Measurements from ENCODE around the gene HAL. TPM values are rescaled to one million over a fixed set of nuclear protein-coding genes. Genes with fewer than 3 reads are reported as not detected.

HAL gene
- total RNA-seq, 1 donor from 2014 or later: not detected

GRCh38 chr12:96035283-96036236 is 39.4 kb upstream of the HAL start, which contains the start of gene LTA4H:
Gene LTA4H, minus strand, starts transcription at chr12:96035587. Its CDS starts 68 bp downstream, at chr12:96035519.
- Mint-ChIP-seq H3K4me3 (ENCODE audit: unreplicated experiment) (no peak within 1 kb of the TSS), H3K27ac (ENCODE audit: unreplicated experiment) (no peak within 1 kb of the TSS), H3K4me1 (ENCODE audit: low read depth, unreplicated experiment) (no peaks in the 10 kb centered on the region), H3K27me3 (ENCODE audit: unreplicated experiment) (no peaks in the 10 kb centered on the region), H3K9me3 (ENCODE audit: unreplicated experiment) (no peaks in the 10 kb centered on the region), H3K36me3 (ENCODE audit: unreplicated experiment) (no peaks in the 10 kb centered on the region)
- no peak for TF ChIP-seq CTCF (IDR thresholded peaks at IDR 0.05; ENCODE audit: partially characterized antibody, unreplicated experiment)
- peak; percentile 93 for DNase-seq

- Mint-ChIP-seq H3K36me3 (ENCODE audit: unreplicated experiment) (no peaks in the 10 kb centered on the region), H3K27me3 (ENCODE audit: unreplicated experiment) (no peaks in the 10 kb centered on the region), H3K9me3 (ENCODE audit: unreplicated experiment) (no peaks in the 10 kb centered on the region), H3K4me1 (ENCODE audit: low read depth, unreplicated experiment) (no peaks in the 10 kb centered on the region), H3K4me3 (ENCODE audit: unreplicated experiment) (no peak overlapping the region), H3K27ac (ENCODE audit: unreplicated experiment) (no peak overlapping the region)
- DNase-seq: peak; percentile 32
- TF ChIP-seq CTCF (IDR thresholded peaks at IDR 0.05; ENCODE audit: partially characterized antibody, unreplicated experiment): no peak
These were observed 38.6 kb upstream of the HAL start for GRCh38 chr12:96034621-96035282.

GRCh38 chr12:96033549-96034389 is 37.6 kb upstream of the HAL start:
- Mint-ChIP-seq H3K27me3 (ENCODE audit: unreplicated experiment) (no peaks in the 10 kb centered on the region), H3K9me3 (ENCODE audit: unreplicated experiment) (no peaks in the 10 kb centered on the region), H3K36me3 (ENCODE audit: unreplicated experiment) (no peaks in the 10 kb centered on the region), H3K4me1 (ENCODE audit: low read depth, unreplicated experiment) (no peaks in the 10 kb centered on the region), H3K27ac (ENCODE audit: unreplicated experiment) (no peak overlapping the region), H3K4me3 (ENCODE audit: unreplicated experiment) (no peak overlapping the region)
- no peak for DNase-seq
- TF ChIP-seq CTCF (IDR thresholded peaks at IDR 0.05; ENCODE audit: partially characterized antibody, unreplicated experiment): no peak

GRCh38 chr12:96029826-96030225 is 33.7 kb upstream of the HAL start:
- no peaks in the 10 kb centered on the region for H3K27me3 Mint-ChIP-seq (ENCODE audit: unreplicated experiment)
- no peak for TF ChIP-seq CTCF (IDR thresholded peaks at IDR 0.05; ENCODE audit: partially characterized antibody, unreplicated experiment)
- no peaks in the 10 kb centered on the region for H3K9me3 Mint-ChIP-seq (ENCODE audit: unreplicated experiment)
- H3K36me3 Mint-ChIP-seq (ENCODE audit: unreplicated experiment): no peaks in the 10 kb centered on the region
- no peaks in the 10 kb centered on the region for H3K4me1 Mint-ChIP-seq (ENCODE audit: low read depth, unreplicated experiment)
- no peak overlapping the region for H3K27ac Mint-ChIP-seq (ENCODE audit: unreplicated experiment)
- no peak overlapping the region for H3K4me3 Mint-ChIP-seq (ENCODE audit: unreplicated experiment)
- DNase-seq: no peak

All from glutamatergic neuron (in vitro differentiated cells).